Mononuclear cell (primary cell): ENCODE data around the gene IGDCC3. TPM values are rescaled to one million over a fixed set of nuclear protein-coding genes. Genes with fewer than 3 reads are reported as not detected.
A peak's percentile ranks its signal among the peaks of the same experiment; 100 is the strongest.

Source experiments
- H3K27me3 ChIP-seq: 2 replicates; pipeline ENCODE4 v1.6.0; 2011; ENCODE audit warnings: low read length, control low read depth; ENCODE audit not compliant: insufficient read depth
- H3K4me1 ChIP-seq: 2 replicates; pipeline ENCODE4 v1.5.1; 2011; ENCODE audit warnings: mild to moderate bottlenecking, low read length, control low read depth; ENCODE audit not compliant: insufficient read depth
- H3K4me3 ChIP-seq: 2 replicates; pipeline ENCODE4 v1.5.1; 2011; ENCODE audit warnings: mild to moderate bottlenecking, low read length, moderate library complexity
- H3K9me3 ChIP-seq: 2 replicates; pipeline ENCODE4 v1.5.1; 2011; ENCODE audit warnings: low read depth, mild to moderate bottlenecking, control low read depth, low read length
- total RNA-seq: library from RNA; depleted of rRNA; stranded (reverse); fragments of >200 nt; gene quantifications from one replicate; pipeline ENCODE4 v1.2.3, GENCODE V29; 2012

Gene IGDCC3
- total RNA-seq, 1 donor: not detected

- Histone ChIP-seq H3K27me3 (peaks cover 7% of the 10 kb centered on the region), H3K4me1 (peaks cover 12% of the 10 kb centered on the region), H3K4me3 (no peak overlapping the region), H3K9me3 (no peaks in the 10 kb centered on the region)
Observed at GRCh38 chr15:65385870-65386258, 8.1 kb upstream of the IGDCC3 start.

GRCh38 chr15:65384895-65385869, 7.4 kb upstream of the IGDCC3 start:
- Histone ChIP-seq H3K4me1 (peaks cover 12% of the 10 kb centered on the region), H3K9me3 (no peaks in the 10 kb centered on the region)

GRCh38 chr15:65384505-65384894, 6.7 kb upstream of the IGDCC3 start:
- Histone ChIP-seq H3K4me1 (peaks cover 12% of the 10 kb centered on the region), H3K4me3 (no peak overlapping the region), H3K27me3 (peaks cover 18% of the 10 kb centered on the region), H3K9me3 (no peaks in the 10 kb centered on the region)

More at GRCh38 chr15:65384895-65385869, 7.4 kb upstream of the IGDCC3 start:
- H3K4me3 ChIP-seq: peak overlapping the region; percentile 38
- H3K27me3 ChIP-seq: peaks cover 11% of the 10 kb centered on the region

- peaks cover 12% of the 10 kb centered on the region for H3K4me1 ChIP-seq
- H3K27me3 ChIP-seq: peaks cover 23% of the 10 kb centered on the region
- no peak overlapping the region for H3K4me3 ChIP-seq
- no peaks in the 10 kb centered on the region for H3K9me3 ChIP-seq
Observed at GRCh38 chr15:65383991-65384390, 6.2 kb upstream of the IGDCC3 start.

GRCh38 chr15:65383456-65383855, 5.7 kb upstream of the IGDCC3 start:
- Histone ChIP-seq H3K9me3 (no peaks in the 10 kb centered on the region), H3K27me3 (peaks cover 29% of the 10 kb centered on the region), H3K4me1 (peaks cover 12% of the 10 kb centered on the region), H3K4me3 (no peak overlapping the region)

- H3K4me3 ChIP-seq: no peak overlapping the region
- peaks cover 12% of the 10 kb centered on the region for H3K4me1 ChIP-seq
- peaks cover 33% of the 10 kb centered on the region for H3K27me3 ChIP-seq
- no peaks in the 10 kb centered on the region for H3K9me3 ChIP-seq
Observed at GRCh38 chr15:65382921-65383320, 5.1 kb upstream of the IGDCC3 start.

GRCh38 chr15:65382146-65382491, 4.3 kb upstream of the IGDCC3 start:
- peaks cover 15% of the 10 kb centered on the region for H3K4me1 ChIP-seq
- peaks cover 36% of the 10 kb centered on the region for H3K27me3 ChIP-seq
- H3K9me3 ChIP-seq: no peaks in the 10 kb centered on the region
- H3K4me3 ChIP-seq: no peak overlapping the region

- Histone ChIP-seq H3K27me3 (peaks cover 41% of the 10 kb centered on the region), H3K9me3 (no peaks in the 10 kb centered on the region), H3K4me1 (peaks cover 20% of the 10 kb centered on the region), H3K4me3 (no peak overlapping the region)
Observed at GRCh38 chr15:65381445-65382145, 3.8 kb upstream of the IGDCC3 start.

- H3K27me3 ChIP-seq: peaks cover 56% of the 10 kb centered on the region
- H3K4me1 ChIP-seq: peaks cover 14% of the 10 kb centered on the region
- H3K4me3 ChIP-seq: no peak overlapping the region
- H3K9me3 ChIP-seq: no peaks in the 10 kb centered on the region
Observed at GRCh38 chr15:65379986-65380385, 2.2 kb upstream of the IGDCC3 start.

GRCh38 chr15:65377105-65377975, 462 bp downstream of the IGDCC3 start:
- Histone ChIP-seq H3K4me3 (no peak overlapping the region), H3K9me3 (no peaks in the 10 kb centered on the region), H3K4me1 (peaks cover 8% of the 10 kb centered on the region), H3K27me3 (peaks cover 63% of the 10 kb centered on the region)

GRCh38 chr15:65376767-65377104, 1.1 kb downstream of the IGDCC3 start:
- peaks cover 8% of the 10 kb centered on the region for H3K4me1 ChIP-seq
- H3K4me3 ChIP-seq: no peak overlapping the region
- H3K27me3 ChIP-seq: peaks cover 63% of the 10 kb centered on the region
- no peaks in the 10 kb centered on the region for H3K9me3 ChIP-seq

- H3K4me3 ChIP-seq: no peak overlapping the region
- peaks cover 58% of the 10 kb centered on the region for H3K27me3 ChIP-seq
- peaks cover 8% of the 10 kb centered on the region for H3K4me1 ChIP-seq
Observed at GRCh38 chr15:65375871-65376607, 1.8 kb downstream of the IGDCC3 start.

GRCh38 chr15:65374821-65375401, 2.9 kb downstream of the IGDCC3 start:
- H3K4me1 ChIP-seq: peaks cover 8% of the 10 kb centered on the region
- peaks cover 49% of the 10 kb centered on the region for H3K27me3 ChIP-seq
- H3K4me3 ChIP-seq: no peak overlapping the region
- H3K9me3 ChIP-seq: no peaks in the 10 kb centered on the region

More at GRCh38 chr15:65375871-65376607, 1.8 kb downstream of the IGDCC3 start:
- no peaks in the 10 kb centered on the region for H3K9me3 ChIP-seq

GRCh38 chr15:65374334-65374733, 3.5 kb downstream of the IGDCC3 start:
- no peaks in the 10 kb centered on the region for H3K9me3 ChIP-seq
- no peak overlapping the region for H3K4me3 ChIP-seq
- H3K27me3 ChIP-seq: peaks cover 43% of the 10 kb centered on the region

More at GRCh38 chr15:65374334-65374733, 3.5 kb downstream of the IGDCC3 start:
- H3K4me1 ChIP-seq: peaks cover 8% of the 10 kb centered on the region
